A673 (cell line): ENCODE measurements around the gene PGLYRP1. TPM values are rescaled to one million over a fixed set of nuclear protein-coding genes. Genes with fewer than 3 reads are reported as not detected.

ENCODE experiments used
- BruUV-seq: library from RNA; stranded (reverse); fragments of 400-500 nt; replicated peaks from 2 replicates; lab custom pipeline; 2021; lab: Mats Ljungman, UMichigan
- CTCF ChIA-PET: fragments of 300-600 bp; sonication (Branson Sonifier 250); formaldehyde crosslinking; loops from one replicate; lab custom pipeline; 2022; ENCODE audit warnings: antibody characterized with exemption; lab: Charles Lee
- POLR2A ChIA-PET: fragments of 300-600 bp; sonication (Branson Sonifier 250); formaldehyde crosslinking; loops from one replicate; lab custom pipeline; 2022; ENCODE audit warnings: antibody characterized with exemption; ENCODE audit not compliant: low non-redundant PET; lab: Charles Lee
- DNase-seq: peaks from one replicate; pipeline ENCODE4 v3.0.0-alpha.2; 2015; ENCODE audit warnings: low spot score
- H3K27ac ChIP-seq: fragments of 200-600 bp; sonication (generic); 2 replicates; pipeline ENCODE4 v1.5.1; 2016; ENCODE audit warnings: mixed run types, low read depth, mild to moderate bottlenecking, mixed read lengths, antibody characterized with exemption, low read length; ENCODE audit not compliant: poor library complexity, severe bottlenecking
- H3K27me3 ChIP-seq: fragments of 200-600 bp; sonication (generic); replicated peaks from 2 replicates; pipeline ENCODE4 v1.6.1; 2017; ENCODE audit warnings: mixed run types, low read depth, mild to moderate bottlenecking, mixed read lengths, antibody characterized with exemption, low read length; ENCODE audit not compliant: insufficient read depth, poor library complexity
- H3K36me3 ChIP-seq: fragments of 200-600 bp; sonication (generic); 2 replicates; pipeline ENCODE4 v1.6.1; 2016; ENCODE audit warnings: mixed run types, mild to moderate bottlenecking, mixed read lengths, antibody characterized with exemption, low read length; ENCODE audit not compliant: insufficient read depth, poor library complexity, severe bottlenecking
- H3K4me1 ChIP-seq: fragments of 200-600 bp; sonication (generic); 2 replicates; pipeline ENCODE4 v1.6.1; 2017; ENCODE audit warnings: mixed run types, mild to moderate bottlenecking, mixed read lengths, antibody characterized with exemption, low read length; ENCODE audit not compliant: insufficient read depth, poor library complexity, severe bottlenecking
- H3K4me3 ChIP-seq: fragments of 200-600 bp; sonication (generic); 2 replicates; pipeline ENCODE4 v1.5.1; 2016; ENCODE audit warnings: low read depth, mixed run types, mild to moderate bottlenecking, mixed read lengths, low read length; ENCODE audit not compliant: poor library complexity, severe bottlenecking
- H3K9me3 ChIP-seq: fragments of 200-600 bp; sonication (generic); 2 replicates; pipeline ENCODE4 v1.6.1; 2016; ENCODE audit warnings: mixed run types, low read depth, mild to moderate bottlenecking, mixed read lengths, antibody characterized with exemption, low read length; ENCODE audit not compliant: poor library complexity, severe bottlenecking
- CTCF ChIP-seq: fragments of 300-800, 200-600 bp; sonication (generic); conservative IDR thresholded peaks from 2 replicates; pipeline ENCODE4 v1.5.1; 2017; ENCODE audit warnings: low read depth, mild to moderate bottlenecking, antibody characterized with exemption, low read length, moderate library complexity, mixed read lengths
- EZH2 ChIP-seq: fragments of 200-600 bp; sonication (generic); IDR thresholded peaks from 2 replicates; pipeline ENCODE4 v1.6.1; 2017; ENCODE audit warnings: borderline replicate concordance, low read depth, mild to moderate bottlenecking, mixed read lengths, antibody characterized with exemption, low read length; ENCODE audit not compliant: poor library complexity, severe bottlenecking
- intact Hi-C: fragments of 100-400 bp; cut with micrococcal nuclease; formaldehyde crosslinking; loops from one replicate; pipeline ENCODE4 v1.10.0; 2022; ENCODE audit not compliant: unreplicated experiment
- total RNA-seq: library from RNA; stranded (reverse); gene quantifications from 2 replicates; pipeline ENCODE4 v1.2.3, GENCODE V29; 2021

Gene PGLYRP1
- total RNA-seq, 1 experiment from 2014 or later = not detected

GRCh38 chr19:46023311-46023779, 492 bp upstream of the PGLYRP1 start:
- intact Hi-C loops = no loop called here
- no peaks in the 10 kb centered on the region for H3K9me3 ChIP-seq
- no peaks in the 10 kb centered on the region for H3K4me1 ChIP-seq
- H3K4me3 ChIP-seq = no peak overlapping the region
- H3K27me3 ChIP-seq = peaks cover 3% of the 10 kb centered on the region
- DNase-seq = no peak
- BruUV-seq = no TSS peak
- ChIA-PET POLR2A (no interaction called here), CTCF (no interaction called here)
- TF ChIP-seq EZH2 (no peak), CTCF (no peak)
- no peaks in the 10 kb centered on the region for H3K36me3 ChIP-seq
- no peak overlapping the region for H3K27ac ChIP-seq

GRCh38 chr19:46022061-46022430, 807 bp downstream of the PGLYRP1 start:
- Histone ChIP-seq H3K27ac (no peak overlapping the region), H3K9me3 (no peaks in the 10 kb centered on the region), H3K4me3 (no peak overlapping the region), H3K27me3 (peaks cover 3% of the 10 kb centered on the region), H3K4me1 (no peaks in the 10 kb centered on the region), H3K36me3 (no peaks in the 10 kb centered on the region)
- DNase-seq = no peak
- intact Hi-C loops = no loop called here
- CTCF ChIA-PET = no interaction called here
- TF ChIP-seq EZH2 = no peak
- TF ChIP-seq CTCF = no peak
- BruUV-seq = no TSS peak
- POLR2A ChIA-PET = no interaction called here

GRCh38 chr19:46021531-46022041, 1.3 kb downstream of the PGLYRP1 start:
- intact Hi-C loops = no loop called here
- TF ChIP-seq CTCF = 0 out of 2 replicates have a peak, but pooled peaks have one; percentile 21
- TF ChIP-seq EZH2 = no peak
- POLR2A ChIA-PET = no interaction called here
- no peak for DNase-seq
- BruUV-seq = no TSS peak
- no peaks in the 10 kb centered on the region for H3K36me3 ChIP-seq
- H3K4me3 ChIP-seq = no peak overlapping the region
- H3K9me3 ChIP-seq = no peaks in the 10 kb centered on the region
- H3K4me1 ChIP-seq = no peaks in the 10 kb centered on the region
- CTCF ChIA-PET = interaction anchor here (0.7 kb wide), 1 partner anchor 11 kb away, joined by 3 read pairs; no protein-coding TSS in a partner anchor
- no peak overlapping the region for H3K27ac ChIP-seq
- H3K27me3 ChIP-seq = peaks cover 3% of the 10 kb centered on the region
